ENCODE data around the gene SQOR.

The SQOR gene

GRCh38 chr15:45664451-45664850 lies 29.6 kb downstream of the SQOR start:
- no peak for DNase-seq

DNA sequence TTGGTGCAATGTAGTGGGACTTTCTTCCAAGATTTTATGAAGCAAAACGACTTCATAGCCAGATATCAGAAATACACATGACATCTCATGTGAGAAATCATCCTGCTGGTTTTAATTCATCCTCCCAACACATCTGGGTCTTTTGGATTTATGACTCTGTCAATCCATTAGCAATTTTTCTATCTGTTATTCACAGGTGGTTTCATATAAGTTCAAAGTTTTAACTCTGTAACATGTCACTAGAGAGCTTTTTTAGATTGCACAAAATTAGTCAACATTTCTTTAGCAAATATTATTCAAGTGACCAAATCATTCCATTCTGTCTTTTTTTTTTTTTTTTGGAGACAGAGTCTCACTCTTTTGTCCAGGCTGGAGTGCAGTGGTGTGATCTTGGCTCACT lies 30.4 kb downstream of the SQOR start:
- no peak for DNase-seq

DNA sequence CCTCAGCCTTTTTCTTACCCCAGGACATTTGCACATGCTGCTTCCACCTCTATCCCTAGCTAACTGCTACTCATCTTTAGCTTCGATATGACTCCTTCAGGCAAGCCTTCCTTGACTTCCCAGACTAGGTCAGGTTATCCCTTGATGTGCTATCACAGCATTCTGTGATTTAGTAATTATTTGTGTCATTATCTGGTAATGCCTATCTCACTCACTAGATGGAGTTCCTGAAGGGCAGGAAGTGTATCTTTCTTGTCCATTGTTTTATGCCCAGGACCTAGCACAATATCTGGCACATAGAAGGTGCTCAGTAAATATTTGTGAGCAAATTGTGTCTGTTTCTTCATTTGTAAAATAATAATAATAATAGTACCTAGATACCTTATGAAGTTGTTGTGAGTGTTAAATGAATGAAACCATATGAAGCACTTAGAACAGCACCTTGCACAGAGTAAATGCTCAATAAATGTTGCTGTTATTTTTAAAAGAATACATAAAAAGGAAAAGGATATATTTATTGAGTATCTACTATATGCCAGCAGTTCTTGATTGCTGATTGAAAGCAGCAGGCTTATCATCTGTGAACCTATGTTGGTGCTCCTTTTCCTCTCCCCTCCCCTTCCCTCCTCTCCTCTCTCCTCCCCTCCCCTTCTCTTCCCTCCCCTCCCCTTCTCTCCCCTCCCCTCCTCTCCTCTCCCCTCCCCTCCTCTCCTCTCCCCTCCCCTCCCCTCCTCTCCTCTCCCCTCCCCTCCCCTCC lies 31.5 kb downstream of the SQOR start:
- DNase-seq: no peak

DNA sequence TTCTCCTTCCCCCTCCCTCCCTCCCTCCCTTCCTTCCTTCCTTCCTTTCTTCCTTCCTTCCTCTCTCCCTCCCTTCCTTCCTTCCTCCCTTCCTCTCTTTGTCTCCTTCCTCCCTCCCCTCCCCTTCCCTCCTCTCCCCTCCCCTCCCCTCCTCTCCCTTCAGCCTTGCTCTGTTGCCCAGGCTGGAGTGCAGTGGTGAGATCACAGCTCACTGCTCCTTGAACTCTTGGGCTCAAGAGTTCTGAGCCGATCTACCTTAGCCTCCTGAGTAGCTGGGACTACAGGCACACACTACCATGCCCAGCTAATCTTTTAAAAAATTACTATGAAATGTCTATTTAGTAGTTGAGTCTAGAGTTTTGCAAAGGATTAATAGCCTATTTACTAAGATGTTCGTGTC lies 32.2 kb downstream of the SQOR start:
- no peak for DNase-seq

- no peak for DNase-seq
Measured at GRCh38 chr15:45668386-45668785, 33.6 kb downstream of the SQOR start.

DNA sequence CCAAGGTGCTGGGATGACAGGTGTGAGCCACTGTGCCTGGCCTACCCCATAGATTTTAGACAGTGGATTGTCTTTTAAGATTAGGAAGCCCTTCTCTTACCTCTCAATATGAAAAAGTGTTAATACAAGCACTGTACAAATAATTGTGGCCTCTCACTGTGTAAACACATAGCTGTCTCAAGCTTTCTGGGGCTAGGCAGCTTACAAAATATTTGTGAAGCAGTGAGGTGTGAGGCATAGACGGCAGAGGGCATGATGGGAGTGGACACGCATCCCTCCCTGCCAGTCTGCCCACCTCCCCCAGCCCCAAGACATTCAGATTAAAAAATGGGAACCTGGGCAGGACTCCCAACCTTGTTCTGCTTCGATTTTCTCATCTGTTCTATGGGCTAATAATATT lies 34.6 kb downstream of the SQOR start:
- no peak for DNase-seq

GRCh38 chr15:45670091-45670490 lies 35.3 kb downstream of the SQOR start:
- DNase-seq: no peak

GRCh38 chr15:45670511-45670910 lies 35.7 kb downstream of the SQOR start:
- DNase-seq: no peak

DNA sequence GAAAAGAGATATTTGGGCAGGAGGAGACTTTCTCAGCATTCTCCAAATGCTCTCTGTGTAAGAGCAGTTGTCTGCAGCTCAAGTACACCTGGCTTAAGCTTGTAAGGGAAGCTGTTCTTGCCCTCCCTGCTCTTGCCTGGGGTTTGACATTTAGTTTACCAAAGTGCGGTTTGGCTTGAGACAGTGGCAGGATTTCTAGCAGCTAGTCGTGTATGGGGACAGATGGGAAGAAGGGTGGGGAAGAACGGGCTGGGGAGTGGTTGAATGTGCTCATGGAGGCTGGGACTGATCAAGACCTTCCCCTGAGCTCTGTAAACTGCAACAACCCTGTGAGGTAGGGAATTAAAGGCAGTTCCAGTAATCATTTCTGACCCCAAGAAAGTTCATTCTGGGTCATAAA lies 39.8 kb downstream of the SQOR start:
- DNase-seq: no peak

- DNase-seq: no peak
Measured at GRCh38 chr15:45677797-45678196, 43.0 kb downstream of the SQOR start.

DNA sequence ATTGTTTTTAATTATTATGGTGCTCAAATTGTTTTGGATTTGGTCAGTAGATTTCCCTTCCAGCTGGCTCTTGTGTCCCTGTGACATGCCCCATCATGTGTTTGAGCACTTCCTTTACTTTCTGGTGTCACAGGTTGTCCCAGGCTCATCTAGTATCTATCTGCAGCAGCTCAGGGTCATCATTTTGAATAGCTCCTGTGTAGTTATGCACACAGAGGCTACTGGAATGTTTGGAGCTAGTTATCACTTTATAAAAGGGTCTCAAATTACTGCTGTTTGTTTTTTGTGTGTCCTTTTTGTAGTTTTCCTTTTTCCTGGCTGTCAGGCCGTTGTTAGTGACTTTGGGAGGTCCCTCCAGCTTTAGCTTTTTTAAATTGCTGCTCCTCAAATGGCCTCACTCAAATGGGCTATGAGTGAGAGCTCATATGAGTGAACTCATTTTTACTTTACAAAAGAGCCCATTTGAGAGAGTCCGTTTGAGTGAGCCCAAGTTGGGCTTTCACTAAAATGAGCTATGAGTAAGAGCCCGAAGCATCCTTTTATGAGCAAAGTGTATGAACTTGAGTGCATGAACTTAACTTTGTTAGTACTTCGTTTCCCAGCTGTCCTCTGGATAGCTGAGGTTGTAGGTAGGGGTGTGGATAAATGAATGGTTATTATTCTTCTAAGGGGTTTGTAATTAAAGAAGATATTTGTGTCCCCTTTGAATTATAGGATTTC lies 43.8 kb downstream of the SQOR start:
- DNase-seq: no peak

DNA sequence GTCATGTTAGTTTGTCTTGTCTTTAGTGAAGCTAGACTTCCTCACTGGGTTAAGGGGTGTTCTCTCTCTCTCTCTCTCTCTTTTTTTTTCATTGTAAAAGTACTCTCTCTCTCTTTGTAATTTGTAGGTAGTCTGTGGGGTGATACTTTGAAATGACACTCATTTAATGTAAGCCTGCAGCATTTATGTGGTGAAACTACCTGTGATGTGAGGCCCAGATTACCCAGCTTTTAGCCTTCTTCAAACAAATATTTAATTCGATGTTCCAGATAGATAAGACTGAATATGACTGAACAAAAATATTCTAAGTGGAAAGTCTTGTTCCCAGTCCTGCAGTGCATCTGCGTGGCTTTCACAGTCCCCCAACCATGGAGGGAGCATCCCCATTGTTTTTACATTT lies 49.7 kb downstream of the SQOR start:
- DNase-seq: no peak

DNA sequence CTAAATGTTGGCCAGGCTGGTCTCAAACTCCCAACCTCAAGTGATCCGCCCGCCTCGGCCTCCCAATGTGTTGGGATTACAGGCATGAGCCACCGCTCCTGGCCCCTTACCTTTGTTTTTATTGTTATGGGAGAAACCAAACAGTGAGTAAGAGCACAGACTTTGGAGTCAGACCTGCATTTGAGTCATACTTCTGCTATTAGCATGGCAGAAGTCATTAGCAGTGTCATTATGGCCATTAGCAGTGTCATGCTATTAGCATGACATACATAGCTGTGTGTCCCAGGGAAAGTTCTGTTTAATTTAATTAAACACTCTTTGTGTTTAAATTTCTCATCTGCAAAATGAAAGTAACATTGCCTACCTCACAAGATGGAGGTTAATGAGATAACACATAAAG lies 54.8 kb downstream of the SQOR start:
- DNase-seq: no peak

- DNase-seq: no peak
Measured at GRCh38 chr15:45690581-45691260, 55.9 kb downstream of the SQOR start.

DNA sequence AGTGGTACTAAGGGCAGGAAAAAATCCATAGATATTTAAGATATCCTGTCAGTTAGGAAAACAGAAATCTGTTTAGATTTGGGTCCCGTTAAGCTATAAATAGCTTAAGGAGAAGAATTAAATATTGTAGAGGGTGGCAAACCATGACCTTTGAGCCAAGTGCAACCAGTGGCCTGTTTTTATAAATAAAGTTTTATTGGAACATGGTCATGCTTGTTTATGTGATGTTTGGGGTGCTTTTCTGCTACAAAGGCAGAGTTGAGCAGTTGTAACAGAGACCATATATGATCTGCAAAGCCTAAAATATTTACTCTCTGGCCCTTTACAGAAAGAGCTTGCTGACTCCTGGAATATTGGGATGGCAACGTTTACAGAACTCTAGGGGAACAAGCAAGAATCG lies 66.3 kb downstream of the SQOR start:
- DNase-seq: no peak

GRCh38 chr15:45702041-45702440 lies 67.2 kb downstream of the SQOR start:
- no peak for DNase-seq

DNA sequence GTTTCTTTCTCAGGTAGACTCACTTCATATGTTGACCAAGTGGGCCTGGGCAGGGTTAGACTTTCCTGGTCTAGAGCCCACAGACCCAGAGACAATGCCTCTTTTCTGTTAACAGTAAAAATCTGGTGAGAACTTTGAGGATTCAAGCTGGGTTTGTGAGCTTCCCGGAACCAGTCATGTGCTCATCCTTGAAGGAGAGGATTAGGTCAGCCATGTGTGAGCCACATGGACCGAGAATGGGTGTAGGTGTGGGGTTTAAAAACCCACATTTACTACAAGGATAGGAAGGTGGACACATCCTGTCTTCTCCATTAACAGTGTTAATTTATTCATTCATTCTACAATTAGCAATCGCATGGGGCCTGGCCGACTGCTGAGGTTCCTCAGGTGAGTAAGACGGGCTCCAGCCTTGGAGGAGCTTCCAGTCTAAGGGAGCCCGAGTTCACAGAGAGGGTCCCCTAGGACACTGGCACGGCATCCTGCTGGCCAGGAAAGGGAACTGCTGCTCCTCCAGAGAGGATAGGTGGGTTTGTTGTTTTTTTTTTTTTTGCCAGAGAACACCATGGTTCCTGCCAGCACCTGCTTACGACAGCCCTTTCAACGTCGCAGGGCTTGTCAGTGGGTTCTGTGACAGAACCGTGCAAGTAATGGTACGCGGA lies 69.0 kb downstream of the SQOR start:
- DNase-seq: no peak

- DNase-seq: no peak
Measured at GRCh38 chr15:45704329-45705249, 69.8 kb downstream of the SQOR start.

GRCh38 chr15:45705510-45706473 lies 71.0 kb downstream of the SQOR start:
- DNase-seq: peak; percentile 51

- no peak for DNase-seq
Measured at GRCh38 chr15:45710657-45711056, 75.8 kb downstream of the SQOR start.
